Mesenchymal stem cell (in vitro differentiated cells and primary cell): ENCODE results near the gene SUSD4.

Experiments used
- DNase-seq: peaks from one replicate; pipeline ENCODE4 v3.0.0-alpha.2; 2013
- H2AFZ ChIP-seq: one replicate; pipeline ENCODE4 v1.6.1; 2013; ENCODE audit warnings: low read depth, mild to moderate bottlenecking, control low read depth, inconsistent platforms, low read length, moderate library complexity
- H2AK5ac ChIP-seq: 2 replicates; pipeline ENCODE4 v1.6.1; 2013; ENCODE audit warnings: low read length, moderate library complexity, mild to moderate bottlenecking, inconsistent platforms; ENCODE audit not compliant: severe bottlenecking
- H2BK120ac ChIP-seq: one replicate; pipeline ENCODE4 v1.6.1; 2013; ENCODE audit warnings: low read depth, mild to moderate bottlenecking, inconsistent platforms, low read length, moderate library complexity
- H2BK12ac ChIP-seq, 2 experiments: one replicate each; pipeline ENCODE4 v1.6.1; 2013; ENCODE audit warnings: inconsistent platforms in 2 of 2, low read length in 2 of 2, mild to moderate bottlenecking in 2 of 2, moderate library complexity in 2 of 2, control low read depth in 1 of 2
- H2BK15ac ChIP-seq: one replicate; pipeline ENCODE4 v1.6.1; 2013; ENCODE audit warnings: mild to moderate bottlenecking, low read depth, inconsistent platforms; ENCODE audit not compliant: poor library complexity, severe bottlenecking
- H2BK5ac ChIP-seq: 2 replicates; pipeline ENCODE4 v1.6.1; 2013; ENCODE audit warnings: low read depth, mild to moderate bottlenecking, low read length, control low read depth, inconsistent platforms; ENCODE audit not compliant: poor library complexity, severe bottlenecking
- H3K14ac ChIP-seq, 2 experiments: one replicate each; pipeline ENCODE4 v1.6.1; 2013; ENCODE audit warnings: inconsistent platforms in 2 of 2, low read length in 2 of 2, control low read depth in 1 of 2, mild to moderate bottlenecking in 1 of 2, moderate library complexity in 1 of 2
- H3K18ac ChIP-seq, 2 experiments: one replicate each; pipeline ENCODE4 v1.6.1; 2013; ENCODE audit warnings: inconsistent platforms in 2 of 2, low read length in 2 of 2, control low read depth in 1 of 2, low read depth in 1 of 2, mild to moderate bottlenecking in 1 of 2
- H3K23ac ChIP-seq, 2 experiments: one replicate each; pipeline ENCODE4 v1.6.1; 2013; ENCODE audit warnings: inconsistent platforms in 2 of 2, low read length in 2 of 2, mild to moderate bottlenecking in 2 of 2, moderate library complexity in 2 of 2, control low read depth in 1 of 2
- H3K27ac ChIP-seq: 2 replicates; pipeline ENCODE4 v1.5.1; 2013; ENCODE audit warnings: mild to moderate bottlenecking, moderate library complexity, low read length, control low read depth, inconsistent platforms; ENCODE audit not compliant: poor library complexity, severe bottlenecking
- H3K27me3 ChIP-seq, 2 experiments: 2 replicates each; pipeline versions ENCODE4 v1.6.1 to v1.7.0; 2013; ENCODE audit warnings: low read length in 2 of 2, mild to moderate bottlenecking in 2 of 2, moderate library complexity in 2 of 2, control low read depth in 1 of 2, inconsistent platforms in 1 of 2; ENCODE audit not compliant: control insufficient read depth in 1 of 2, insufficient read depth in 1 of 2
- H3K36me3 ChIP-seq, 2 experiments: 2 replicates each; pipeline versions ENCODE4 v1.6.1 to v1.7.0; 2013; ENCODE audit warnings: low read length in 2 of 2, control low read depth in 1 of 2, inconsistent platforms in 1 of 2, low read depth in 1 of 2, mild to moderate bottlenecking in 1 of 2; ENCODE audit not compliant: insufficient read depth in 2 of 2, control insufficient read depth in 1 of 2
- H3K4ac ChIP-seq, 2 experiments: one replicate each; pipeline ENCODE4 v1.6.1; 2013; ENCODE audit warnings: inconsistent platforms in 2 of 2, low read length in 2 of 2, mild to moderate bottlenecking in 2 of 2, moderate library complexity in 2 of 2, control low read depth in 1 of 2, low read depth in 1 of 2
- H3K4me1 ChIP-seq: 2 replicates; pipeline ENCODE4 v1.6.1; 2013; ENCODE audit warnings: low read depth, low read length, control low read depth; ENCODE audit not compliant: control insufficient read depth, insufficient read depth
- H3K4me2 ChIP-seq: 2 replicates; pipeline ENCODE4 v1.6.1; 2013; ENCODE audit warnings: low read length, mild to moderate bottlenecking, inconsistent platforms; ENCODE audit not compliant: poor library complexity, severe bottlenecking
- H3K4me3 ChIP-seq, 2 experiments: 2 replicates each; pipeline versions ENCODE4 v1.5.1 to v1.7.0; 2013; ENCODE audit warnings: low read length in 2 of 2, mild to moderate bottlenecking in 2 of 2, control low read depth in 1 of 2, low read depth in 1 of 2; ENCODE audit not compliant: insufficient read depth in 1 of 2
- H3K79me1 ChIP-seq: replicated peaks from 2 replicates; pipeline ENCODE4 v1.6.1; 2013; ENCODE audit warnings: mild to moderate bottlenecking, control low read depth, low read length, inconsistent platforms; ENCODE audit not compliant: poor library complexity, severe bottlenecking
- H3K9ac ChIP-seq: 2 replicates; pipeline ENCODE4 v1.7.0; 2013; ENCODE audit warnings: mild to moderate bottlenecking, low read length, moderate library complexity
- H3K9me3 ChIP-seq: 2 replicates; pipeline ENCODE4 v1.7.0; 2013; ENCODE audit warnings: mild to moderate bottlenecking, low read length; ENCODE audit not compliant: control insufficient read depth
- H4K8ac ChIP-seq: one replicate; pipeline ENCODE4 v1.6.1; 2013; ENCODE audit warnings: inconsistent platforms, mild to moderate bottlenecking, low read length, moderate library complexity
- H4K91ac ChIP-seq: one replicate; pipeline ENCODE4 v1.6.1; 2013; ENCODE audit warnings: mild to moderate bottlenecking, low read length, inconsistent platforms
- WGBS: methylation state at CpG from one replicate; pipeline ENCODE4 v1.1.7; 2013; ENCODE audit warnings: mixed read lengths; 5-methylcytosine and 5-hydroxymethylcytosine counted together

Gene SUSD4

GRCh38 chr1:223242382-223242955, 121.5 kb downstream of the SUSD4 start:
- H3K9me3 ChIP-seq: no peaks in the 10 kb centered on the region
- no peaks in the 10 kb centered on the region for H3K36me3 ChIP-seq
- H3K4me1 ChIP-seq: no peaks in the 10 kb centered on the region
- no peak overlapping the region for H3K27ac ChIP-seq
- no peak overlapping the region for H3K14ac ChIP-seq
- no peaks in the 10 kb centered on the region for H3K79me1 ChIP-seq
- H4K91ac ChIP-seq: no peak overlapping the region
- H2BK5ac ChIP-seq: no peak overlapping the region
- WGBS: 78% methylated on average over 5 of the region's 6 CpGs
- no peak overlapping the region for H3K18ac ChIP-seq
- H2AK5ac ChIP-seq: no peak overlapping the region
- no peak overlapping the region for H2BK12ac ChIP-seq
- no peak overlapping the region for H3K4me2 ChIP-seq
- H3K4ac ChIP-seq: no peak overlapping the region
- H2BK15ac ChIP-seq: no peak overlapping the region
- DNase-seq: no peak
- H3K23ac ChIP-seq: no peak overlapping the region
- H2BK120ac ChIP-seq: no peak overlapping the region
- peaks cover 25 to 28% of the 10 kb centered on the region in 2 experiments for H3K27me3 ChIP-seq
- no peak overlapping the region for H3K4me3 ChIP-seq
- H2AFZ ChIP-seq: no peak overlapping the region
- H3K9ac ChIP-seq: no peak overlapping the region
- H4K8ac ChIP-seq: no peak overlapping the region

DNA sequence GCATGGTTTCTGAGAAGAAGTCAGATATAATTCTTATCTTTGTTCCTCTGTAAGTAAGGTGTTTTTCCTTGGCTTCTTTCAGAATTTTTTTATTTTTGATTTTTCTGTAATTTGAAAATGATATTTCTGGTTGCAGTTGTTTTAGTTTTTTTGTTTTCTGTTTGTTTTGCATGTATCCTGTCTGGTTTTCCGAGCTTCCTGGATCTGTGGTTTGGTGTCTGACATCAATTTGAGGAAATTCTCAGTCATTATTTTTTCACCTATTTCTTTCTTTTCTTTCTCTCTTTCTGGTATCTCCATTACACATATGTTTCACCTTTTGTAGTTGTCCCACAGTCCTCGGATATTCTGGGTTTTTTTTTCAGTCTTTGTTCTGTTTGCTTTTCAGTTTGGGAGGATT, 123.9 kb downstream of the SUSD4 start:
- H2BK5ac ChIP-seq: no peak overlapping the region
- no peak for DNase-seq
- no peak overlapping the region for H2BK120ac ChIP-seq
- no peak overlapping the region for H3K9ac ChIP-seq
- no peaks in the 10 kb centered on the region for H3K4me1 ChIP-seq
- H2BK12ac ChIP-seq: no peak overlapping the region
- no peaks in the 10 kb centered on the region for H3K79me1 ChIP-seq
- WGBS: 67% methylated on average over 1 of the region's 2 CpGs
- H3K27me3 ChIP-seq: peaks cover 6 to 16% of the 10 kb centered on the region in 2 experiments
- no peak overlapping the region for H2AFZ ChIP-seq
- H3K23ac ChIP-seq: no peak overlapping the region
- H4K8ac ChIP-seq: no peak overlapping the region
- H3K4ac ChIP-seq: no peak overlapping the region
- H3K4me3 ChIP-seq: no peak overlapping the region
- H2AK5ac ChIP-seq: no peak overlapping the region
- no peak overlapping the region for H3K4me2 ChIP-seq
- H3K36me3 ChIP-seq: no peaks in the 10 kb centered on the region
- no peak overlapping the region for H3K18ac ChIP-seq
- H4K91ac ChIP-seq: no peak overlapping the region
- no peak overlapping the region for H2BK15ac ChIP-seq
- no peak overlapping the region for H3K14ac ChIP-seq
- H3K27ac ChIP-seq: no peak overlapping the region
- H3K9me3 ChIP-seq: no peaks in the 10 kb centered on the region

- no peaks in the 10 kb centered on the region for H3K79me1 ChIP-seq
- no peak overlapping the region for H3K4me3 ChIP-seq
- no peak overlapping the region for H3K23ac ChIP-seq
- no peak overlapping the region for H2BK12ac ChIP-seq
- H3K27ac ChIP-seq: no peak overlapping the region
- no peak overlapping the region for H2BK120ac ChIP-seq
- H3K18ac ChIP-seq: no peak overlapping the region
- H3K9ac ChIP-seq: no peak overlapping the region
- H3K4me2 ChIP-seq: no peak overlapping the region
- H3K27me3 ChIP-seq: no peaks in the 10 kb centered on the region
- no peak overlapping the region for H3K4ac ChIP-seq
- no peak overlapping the region for H2AFZ ChIP-seq
- H3K14ac ChIP-seq: no peak overlapping the region
- H4K8ac ChIP-seq: no peak overlapping the region
- H3K9me3 ChIP-seq: no peaks in the 10 kb centered on the region
- peaks cover 7% of the 10 kb centered on the region for H3K4me1 ChIP-seq
- H3K36me3 ChIP-seq: no peaks in the 10 kb centered on the region
- no peak overlapping the region for H2AK5ac ChIP-seq
- H2BK5ac ChIP-seq: no peak overlapping the region
- DNase-seq: no peak
- H4K91ac ChIP-seq: no peak overlapping the region
- no peak overlapping the region for H2BK15ac ChIP-seq
- 100% methylated on average over 2 of the region's 3 CpGs for WGBS
These were observed 128.9 kb downstream of the SUSD4 start for GRCh38 chr1:223235091-223235490.

- no peaks in the 10 kb centered on the region for H3K79me1 ChIP-seq
- no peak overlapping the region for H3K9ac ChIP-seq
- no peak overlapping the region for H3K4ac ChIP-seq
- H2BK120ac ChIP-seq: no peak overlapping the region
- H3K36me3 ChIP-seq: no peaks in the 10 kb centered on the region
- no peak overlapping the region for H4K8ac ChIP-seq
- no peak overlapping the region for H2AFZ ChIP-seq
- H3K27me3 ChIP-seq: no peaks in the 10 kb centered on the region
- no peak overlapping the region for H3K18ac ChIP-seq
- no peak overlapping the region for H2BK15ac ChIP-seq
- H2AK5ac ChIP-seq: no peak overlapping the region
- H3K9me3 ChIP-seq: no peaks in the 10 kb centered on the region
- H4K91ac ChIP-seq: no peak overlapping the region
- H3K4me2 ChIP-seq: no peak overlapping the region
- DNase-seq: no peak
- H3K14ac ChIP-seq: no peak overlapping the region
- H2BK12ac ChIP-seq: no peak overlapping the region
- 97% methylated on average over 4 of the region's 5 CpGs for WGBS
- H2BK5ac ChIP-seq: no peak overlapping the region
- no peak overlapping the region for H3K27ac ChIP-seq
- H3K4me3 ChIP-seq: no peak overlapping the region
- H3K23ac ChIP-seq: no peak overlapping the region
- H3K4me1 ChIP-seq: peaks cover 9% of the 10 kb centered on the region
These were observed 129.4 kb downstream of the SUSD4 start for GRCh38 chr1:223234534-223234933.
